Dedifferentiated amniotic fluid mesenchymal stem cell (primary cell): ENCODE data around the gene LAMC3.
A peak's percentile ranks its signal among the peaks of the same experiment; 100 is the strongest.
"Not testable (repeated sequence)": the region's sequence is repeated elsewhere in the genome, so short reads cannot be mapped to it uniquely, and the experiment has no call there.

Source experiments
- DNase-seq: peaks from one replicate; pipeline ENCODE4 v3.0.0-alpha.2; 2016; ENCODE audit errors: extremely low spot score

LAMC3 gene

GRCh38 chr9:130991778-130992681, 16.9 kb upstream of the LAMC3 start:
- no peak for DNase-seq

- DNase-seq = no peak
Observed at GRCh38 chr9:130992682-130993032, 16.3 kb upstream of the LAMC3 start.

GRCh38 chr9:130993303-130994030, 15.5 kb upstream of the LAMC3 start:
- DNase-seq = no peak

GRCh38 chr9:130994135-130995085, 14.6 kb upstream of the LAMC3 start:
- DNase-seq = no peak

- no peak for DNase-seq
Observed at GRCh38 chr9:130995086-130996011, 13.6 kb upstream of the LAMC3 start.

GRCh38 chr9:130996205-130996604, 12.8 kb upstream of the LAMC3 start:
- DNase-seq = no peak

GRCh38 chr9:130996676-130997394, 12.1 kb upstream of the LAMC3 start:
- DNase-seq = no peak

GRCh38 chr9:130997395-130997684, 11.6 kb upstream of the LAMC3 start:
- DNase-seq = no peak

- DNase-seq = peak; percentile 37
Observed at GRCh38 chr9:130997925-130998596, 10.9 kb upstream of the LAMC3 start.

- no peak for DNase-seq
Observed at GRCh38 chr9:130998597-130999244, 10.3 kb upstream of the LAMC3 start.

GRCh38 chr9:130999245-130999623, 9.7 kb upstream of the LAMC3 start:
- DNase-seq = no peak

- DNase-seq = not testable (repeated sequence)
Observed at GRCh38 chr9:131000526-131000925, 8.4 kb upstream of the LAMC3 start.

GRCh38 chr9:131001021-131001420, 8.0 kb upstream of the LAMC3 start:
- DNase-seq = no peak

- no peak for DNase-seq
Observed at GRCh38 chr9:131001990-131002389, 7.0 kb upstream of the LAMC3 start.

- DNase-seq = no peak
Observed at GRCh38 chr9:131006601-131007000, 2.4 kb upstream of the LAMC3 start.

- DNase-seq = no peak
Observed at GRCh38 chr9:131008086-131008485, 888 bp upstream of the LAMC3 start.

- DNase-seq = no peak
Observed at GRCh38 chr9:131008563-131008908, 438 bp upstream of the LAMC3 start.

GRCh38 chr9:131010482-131011273, 1.7 kb downstream of the LAMC3 start:
- DNase-seq = no peak
